PC-3 (cell line): ENCODE measurements around the gene RPS15.

Experiments used
- EZH2 ChIP-seq: fragments of 300-600 bp; sonication (generic); IDR thresholded peaks from one replicate; pipeline ENCODE4 v1.6.1; 2017; ENCODE audit warnings: antibody characterized with exemption, mild to moderate bottlenecking, low read length; ENCODE audit not compliant: unreplicated experiment
- EZH2phosphoT487 ChIP-seq: fragments of 300-600 bp; sonication (generic); IDR thresholded peaks from 2 replicates; pipeline ENCODE4 v1.6.1; 2018; ENCODE audit warnings: mild to moderate bottlenecking, antibody characterized with exemption, low read length, borderline replicate concordance
- TF ChIP-seq, protein P1 (sequence below): fragments of 300-600 bp; sonication (generic); conservative IDR thresholded peaks from 2 replicates; pipeline ENCODE4 v1.5.1; 2017; ENCODE audit warnings: antibody characterized with exemption, low read depth, mild to moderate bottlenecking, low read length

DNA sequence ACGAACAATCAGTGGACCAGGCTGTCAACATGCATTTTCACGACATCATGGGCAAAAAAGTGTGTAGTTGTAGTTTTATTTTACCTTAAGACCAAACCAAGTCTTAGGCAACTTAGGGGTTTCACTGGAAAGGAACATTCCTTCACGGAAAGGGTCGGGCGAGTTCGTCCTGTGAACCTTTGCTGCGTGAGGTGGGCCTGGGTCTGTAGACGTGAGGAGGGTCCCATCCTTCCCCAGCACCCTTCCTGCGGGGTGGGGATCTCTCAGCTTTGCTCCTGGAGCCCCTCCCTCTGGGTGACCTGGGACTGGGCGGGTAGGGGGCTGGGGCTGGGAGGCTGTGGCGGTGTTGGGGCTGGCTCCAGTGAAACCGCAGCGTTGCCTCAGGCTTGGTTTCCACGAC is 12.3 kb upstream of the RPS15 start:
- TF ChIP-seq EZH2 (no peak), EZH2phosphoT487 (no peak)
- TF ChIP-seq, protein P1, sequence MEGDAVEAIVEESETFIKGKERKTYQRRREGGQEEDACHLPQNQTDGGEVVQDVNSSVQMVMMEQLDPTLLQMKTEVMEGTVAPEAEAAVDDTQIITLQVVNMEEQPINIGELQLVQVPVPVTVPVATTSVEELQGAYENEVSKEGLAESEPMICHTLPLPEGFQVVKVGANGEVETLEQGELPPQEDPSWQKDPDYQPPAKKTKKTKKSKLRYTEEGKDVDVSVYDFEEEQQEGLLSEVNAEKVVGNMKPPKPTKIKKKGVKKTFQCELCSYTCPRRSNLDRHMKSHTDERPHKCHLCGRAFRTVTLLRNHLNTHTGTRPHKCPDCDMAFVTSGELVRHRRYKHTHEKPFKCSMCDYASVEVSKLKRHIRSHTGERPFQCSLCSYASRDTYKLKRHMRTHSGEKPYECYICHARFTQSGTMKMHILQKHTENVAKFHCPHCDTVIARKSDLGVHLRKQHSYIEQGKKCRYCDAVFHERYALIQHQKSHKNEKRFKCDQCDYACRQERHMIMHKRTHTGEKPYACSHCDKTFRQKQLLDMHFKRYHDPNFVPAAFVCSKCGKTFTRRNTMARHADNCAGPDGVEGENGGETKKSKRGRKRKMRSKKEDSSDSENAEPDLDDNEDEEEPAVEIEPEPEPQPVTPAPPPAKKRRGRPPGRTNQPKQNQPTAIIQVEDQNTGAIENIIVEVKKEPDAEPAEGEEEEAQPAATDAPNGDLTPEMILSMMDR, result no peak
